ENCODE measurements around the gene ZBTB2.

- TF ChIP-seq CTCF (IDR thresholded peaks at IDR 0.05), result no peak
- no peak for TF ChIP-seq POLR2A (IDR thresholded peaks at IDR 0.05)
Measured at GRCh38 chr6:151353795-151354194, 37.6 kb downstream of the ZBTB2 start.
